Measurements from ENCODE around the gene SLC34A3. TPM values are rescaled to one million over a fixed set of nuclear protein-coding genes. Genes with fewer than 3 reads are reported as not detected.
A peak's percentile ranks its signal among the peaks of the same experiment; 100 is the strongest.

Gene SLC34A3
- total RNA-seq, 2 experiments from 2014 or later, result not detected

DNA sequence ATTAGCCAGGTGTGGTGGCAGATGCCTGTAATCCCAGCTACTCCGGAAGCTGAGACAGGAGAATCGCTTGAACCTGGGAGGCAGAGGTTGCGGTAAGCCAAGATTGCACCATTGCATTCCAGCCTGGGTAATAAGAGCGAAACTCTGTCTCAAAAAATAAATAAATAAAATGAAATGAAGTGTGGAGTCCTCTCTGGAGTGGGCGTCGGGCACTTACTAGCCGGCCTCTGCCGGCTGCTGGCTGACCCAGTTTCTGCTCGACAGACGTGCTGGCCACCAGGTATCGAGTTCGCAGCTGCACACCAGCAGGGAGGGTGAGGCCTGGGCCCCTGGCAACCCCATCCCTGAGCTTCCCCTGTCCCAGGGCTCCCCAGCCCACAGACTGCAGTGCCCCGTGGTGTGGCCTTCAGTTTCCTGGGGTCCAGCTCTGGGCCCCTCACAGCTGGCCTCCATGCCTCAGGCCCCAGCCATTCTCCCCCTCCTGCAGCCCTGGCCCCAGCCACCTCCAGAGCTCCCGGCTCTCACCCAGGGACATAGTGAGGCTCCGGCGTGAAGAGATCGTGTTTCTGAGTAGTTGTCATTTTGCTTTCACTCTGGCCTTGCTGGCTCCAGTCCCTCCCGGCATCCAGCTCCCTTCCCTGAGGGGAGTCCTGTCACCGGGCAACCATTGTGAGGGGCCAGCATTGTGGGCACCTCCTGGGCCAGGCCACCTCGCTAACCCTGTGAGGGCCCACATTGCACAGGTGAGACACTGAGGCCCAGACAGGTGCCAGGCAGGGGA lies 16.6 kb downstream of the SLC34A3 start:
- peaks cover 15% of the 10 kb centered on the region for H3K4me1 Mint-ChIP-seq
- ATAC-seq (ENCODE audit: low read depth) (no peak), DNase-seq (no peak)
- H3K9me3 Mint-ChIP-seq, result no peaks in the 10 kb centered on the region
- H3K27ac Mint-ChIP-seq, result no peak overlapping the region
- POLR2A ChIA-PET, result interaction anchor here (1.2 kb wide), 1 partner anchor 21 kb away, joined by 3 read pairs; the partner anchor contains the start of gene RNF224
- H3K36me3 Mint-ChIP-seq, result peaks cover 13% of the 10 kb centered on the region
- no peak overlapping the region for H3K4me3 Mint-ChIP-seq
- H3K27me3 Mint-ChIP-seq, result no peaks in the 10 kb centered on the region

DNA sequence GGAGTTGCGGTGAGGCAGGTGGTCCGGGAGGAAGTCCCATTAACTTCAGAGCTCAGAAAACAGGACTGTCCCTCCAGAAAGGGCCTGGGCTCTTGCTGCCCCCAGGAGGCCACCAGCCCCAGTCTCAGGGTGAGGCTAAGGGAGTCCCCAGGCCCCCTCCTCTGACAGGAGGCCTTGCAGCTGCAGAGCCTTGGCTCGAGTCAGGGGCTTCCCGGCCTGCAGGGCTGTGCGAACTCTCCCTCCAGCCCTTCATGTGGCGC lies 17.1 kb downstream of the SLC34A3 start:
- POLR2A ChIA-PET, result interaction anchor here (1.2 kb wide), 1 partner anchor 21 kb away, joined by 3 read pairs; the partner anchor contains the start of gene RNF224
- no peak for DNase-seq
- ATAC-seq (ENCODE audit: low read depth), result no peak
- no peak overlapping the region for H3K27ac Mint-ChIP-seq
- no peaks in the 10 kb centered on the region for H3K9me3 Mint-ChIP-seq
- H3K36me3 Mint-ChIP-seq, result peaks cover 8% of the 10 kb centered on the region
- H3K4me3 Mint-ChIP-seq, result no peak overlapping the region
- peaks cover 10% of the 10 kb centered on the region for H3K4me1 Mint-ChIP-seq
- H3K27me3 Mint-ChIP-seq, result no peaks in the 10 kb centered on the region

GRCh38 chr9:137250329-137251193 lies 19.9 kb downstream of the SLC34A3 start:
- Mint-ChIP-seq H3K4me3 (no peak overlapping the region), H3K36me3 (no peaks in the 10 kb centered on the region), H3K27me3 (no peaks in the 10 kb centered on the region), H3K9me3 (no peaks in the 10 kb centered on the region), H3K4me1 (peaks cover 5% of the 10 kb centered on the region), H3K27ac (no peak overlapping the region)
- DNase-seq (peak; percentile 32), ATAC-seq (ENCODE audit: low read depth) (no peak)
- POLR2A ChIA-PET, result interaction anchor here (0.6 to 7.2 kb wide), 3 partner anchors 8 to 183 kb away, joined by 5 to 171 read pairs (median 14); partner anchors contain the start of gene TUBB4B

- H3K4me3 Mint-ChIP-seq, result no peak within 1 kb of the TSS
- H3K27me3 Mint-ChIP-seq, result no peaks in the 10 kb centered on the region
- no peak for ATAC-seq (ENCODE audit: low read depth)
- POLR2A ChIA-PET, result interaction anchor here (7.2 kb wide), 1 partner anchor 8 kb away, joined by 171 read pairs; the partner anchor contains the start of gene TUBB4B
- no peaks in the 10 kb centered on the region for H3K36me3 Mint-ChIP-seq
- H3K4me1 Mint-ChIP-seq, result peaks cover 5% of the 10 kb centered on the region
- no peaks in the 10 kb centered on the region for H3K9me3 Mint-ChIP-seq
- DNase-seq, result no peak
- no peak within 1 kb of the TSS for H3K27ac Mint-ChIP-seq
Measured at GRCh38 chr9:137251194-137251461, 20.4 kb downstream of the SLC34A3 start, which contains the start of gene STPG3. STPG3 (plus strand) TSS chr9:137251286; CDS start chr9:137251287, 1 bp downstream.

GRCh38 chr9:137251490-137252268 lies 21.0 kb downstream of the SLC34A3 start:
- Mint-ChIP-seq H3K27ac (no peak overlapping the region), H3K9me3 (no peaks in the 10 kb centered on the region), H3K27me3 (no peaks in the 10 kb centered on the region), H3K4me1 (peaks cover 5% of the 10 kb centered on the region), H3K36me3 (no peaks in the 10 kb centered on the region), H3K4me3 (no peak overlapping the region)
- DNase-seq (peak; percentile 31), ATAC-seq (ENCODE audit: low read depth) (no peak)
- POLR2A ChIA-PET, result interaction anchor here (7.2 kb wide), 1 partner anchor 9 kb away, joined by 171 read pairs; the partner anchor contains the start of gene TUBB4B

GRCh38 chr9:137252555-137253506 lies 22.1 kb downstream of the SLC34A3 start:
- POLR2A ChIA-PET, result interaction anchor here (2.0 to 7.2 kb wide), 2 partner anchors 10 to 29 kb away, joined by 9 to 171 read pairs; partner anchors contain the start of genes CYSRT1, RNF208 and TUBB4B
- DNase-seq (peak; percentile 32), ATAC-seq (ENCODE audit: low read depth) (no peak)
- Mint-ChIP-seq H3K36me3 (no peaks in the 10 kb centered on the region), H3K27ac (no peak overlapping the region), H3K4me3 (no peak overlapping the region), H3K27me3 (no peaks in the 10 kb centered on the region), H3K4me1 (peaks cover 5% of the 10 kb centered on the region), H3K9me3 (no peaks in the 10 kb centered on the region)

DNA sequence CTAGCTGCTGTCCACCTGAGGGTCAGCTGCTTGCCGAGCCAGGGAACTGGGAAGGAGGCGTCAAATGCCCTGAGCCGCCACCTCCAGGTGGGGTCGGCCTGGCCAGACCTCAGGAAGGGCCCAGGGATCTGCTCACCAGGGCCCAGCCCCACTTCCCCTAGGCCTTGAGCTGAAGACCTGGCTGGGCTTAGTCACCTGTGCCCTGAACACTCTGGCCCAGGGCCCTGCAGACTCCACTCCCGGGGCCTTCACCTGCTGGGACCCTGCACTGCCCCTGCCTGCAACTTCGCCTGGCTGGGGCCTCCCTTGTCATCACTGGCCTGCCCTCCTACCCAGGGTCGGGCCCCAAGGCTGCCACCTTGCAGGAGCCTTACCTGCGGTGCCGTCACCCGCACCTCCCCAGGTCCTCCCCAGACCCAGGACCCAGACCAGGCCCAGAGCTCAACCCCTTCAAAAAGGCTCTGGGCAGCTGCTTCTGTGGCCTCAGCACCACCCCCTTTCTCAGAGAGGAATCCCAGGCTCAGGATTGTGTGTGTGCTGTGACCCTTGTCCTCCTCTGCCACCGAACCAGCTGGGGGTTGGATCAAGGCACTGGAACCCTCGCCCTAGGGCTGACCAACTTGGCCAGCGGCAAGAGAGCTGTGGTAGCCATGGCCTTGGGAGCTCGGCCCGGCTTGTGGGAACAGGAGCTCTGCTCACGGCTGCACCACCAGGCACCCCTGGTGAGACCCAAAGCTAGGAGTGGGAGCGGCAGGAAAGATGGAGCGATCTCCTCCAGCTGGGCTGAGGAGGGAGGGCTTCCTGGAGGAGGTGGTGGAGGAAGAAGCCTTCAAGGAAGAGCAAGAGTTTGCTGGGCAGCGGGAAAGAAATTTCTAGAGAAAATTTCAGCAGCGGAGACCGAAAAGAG lies 23.3 kb downstream of the SLC34A3 start:
- Mint-ChIP-seq H3K27me3 (no peaks in the 10 kb centered on the region), H3K27ac (peak overlapping the region; percentile 64), H3K9me3 (no peaks in the 10 kb centered on the region)

DNA sequence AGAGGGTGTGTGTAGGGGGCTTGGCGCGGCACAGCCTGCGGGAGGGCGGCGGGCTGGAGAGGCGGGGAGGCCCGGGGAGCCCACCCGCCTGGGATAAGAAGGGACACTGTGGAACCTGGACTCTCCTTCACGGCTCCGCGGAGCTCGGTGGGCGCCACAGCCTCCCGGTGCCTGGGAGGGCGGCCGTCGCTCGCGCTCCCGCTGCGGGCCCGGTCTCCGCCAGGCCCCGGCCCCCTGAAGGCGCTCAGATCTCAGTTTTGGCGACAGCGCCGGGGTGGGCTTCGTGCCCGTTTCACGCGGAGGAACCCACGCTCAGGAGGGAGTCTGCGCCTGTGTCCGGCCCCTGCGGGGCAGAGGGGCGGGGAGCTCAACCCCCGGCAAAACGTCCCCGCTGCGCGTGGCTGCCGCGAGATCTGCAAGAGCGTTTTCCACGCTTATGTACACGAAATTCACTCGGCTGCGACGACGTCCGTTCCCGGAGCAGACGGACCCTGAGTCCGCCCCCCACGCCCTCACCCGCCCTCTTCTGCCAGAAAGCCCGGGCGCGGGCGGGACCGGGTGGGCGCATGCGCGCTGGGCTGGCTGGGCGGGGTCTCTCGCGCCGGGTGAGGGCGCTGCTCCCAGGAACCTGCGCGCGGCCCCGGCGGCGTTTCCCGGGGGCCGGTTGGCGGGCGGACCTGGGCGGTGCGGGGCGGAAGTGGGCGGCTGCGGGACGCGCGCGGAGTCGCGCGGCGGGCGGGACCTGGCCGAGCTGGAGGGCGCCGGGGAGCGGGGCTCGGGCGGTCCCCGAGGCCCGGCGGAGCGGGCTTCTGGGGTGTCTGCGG lies 24.1 kb downstream of the SLC34A3 start, which contains the start of gene NELFB:
TSS of gene NELFB (plus strand) at position 704 of the 824 bp plus-strand sequence.
- peaks cover 5% of the 10 kb centered on the region for H3K4me1 Mint-ChIP-seq
- peak within 1 kb of the TSS; percentile 76 for H3K27ac Mint-ChIP-seq
- POLR2A ChIA-PET, result interaction anchor here (0.5 to 7.2 kb wide), 10 partner anchors 12 to 169 kb away, joined by 3 to 171 read pairs (median 7); partner anchors contain the start of genes CYSRT1, EXD3, MAN1B1 and NDOR1
- H3K36me3 Mint-ChIP-seq, result peaks cover 2% of the 10 kb centered on the region
- H3K27me3 Mint-ChIP-seq, result no peaks in the 10 kb centered on the region
- no peaks in the 10 kb centered on the region for H3K9me3 Mint-ChIP-seq
- ATAC-seq (ENCODE audit: low read depth) (peak; percentile 88), DNase-seq (peak; percentile 100)
- peak within 1 kb of the TSS; percentile 91 for H3K4me3 Mint-ChIP-seq

More for the DNA sequence above, 23.3 kb downstream of the SLC34A3 start:
- ATAC-seq (ENCODE audit: low read depth), result no peak
- Mint-ChIP-seq H3K4me3 (peak overlapping the region; percentile 79), H3K36me3 (no peaks in the 10 kb centered on the region), H3K4me1 (peaks cover 5% of the 10 kb centered on the region)
- peak; percentile 38 for DNase-seq
- POLR2A ChIA-PET, result interaction anchor here (0.5 to 7.2 kb wide), 10 partner anchors 11 to 169 kb away, joined by 3 to 171 read pairs (median 7); partner anchors contain the start of genes CYSRT1, EXD3, MAN1B1 and NOXA1

GRCh38 chr9:137255448-137256114 lies 24.9 kb downstream of the SLC34A3 start:
- no peak for DNase-seq
- POLR2A ChIA-PET, result interaction anchor here (0.8 to 7.2 kb wide), 11 partner anchors 13 to 187 kb away, joined by 3 to 171 read pairs (median 4); partner anchors contain the start of genes EXD3, MAN1B1, NDOR1 and NOXA1
- H3K27me3 Mint-ChIP-seq, result no peaks in the 10 kb centered on the region
- peaks cover 2% of the 10 kb centered on the region for H3K36me3 Mint-ChIP-seq
- peak overlapping the region; percentile 91 for H3K4me3 Mint-ChIP-seq
- peak; percentile 29 for ATAC-seq (ENCODE audit: low read depth)
- peaks cover 5% of the 10 kb centered on the region for H3K4me1 Mint-ChIP-seq
- no peaks in the 10 kb centered on the region for H3K9me3 Mint-ChIP-seq
- H3K27ac Mint-ChIP-seq, result peak overlapping the region; percentile 76

DNA sequence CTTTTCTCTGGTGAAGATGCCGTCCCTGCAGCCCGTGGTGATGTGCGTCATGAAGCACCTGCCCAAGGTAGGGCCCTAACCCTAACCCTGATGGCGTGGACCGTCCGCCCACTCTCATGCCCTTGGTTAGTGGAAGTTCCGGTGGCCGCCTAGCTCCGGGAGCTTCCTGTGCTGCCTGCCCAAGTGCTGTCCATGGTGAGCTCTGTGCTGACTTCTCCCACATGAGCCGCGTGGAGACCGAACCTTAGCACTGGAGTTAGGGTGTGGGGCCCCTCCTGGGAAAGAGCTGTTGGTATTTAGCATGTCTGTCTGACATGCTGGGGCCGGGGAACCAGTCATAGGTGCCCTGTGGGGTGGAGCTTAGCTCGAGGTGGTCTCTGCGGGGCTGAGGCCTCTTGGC lies 25.7 kb downstream of the SLC34A3 start:
- Mint-ChIP-seq H3K4me1 (peaks cover 5% of the 10 kb centered on the region), H3K36me3 (peaks cover 2% of the 10 kb centered on the region), H3K4me3 (peak overlapping the region; percentile 91), H3K27me3 (no peaks in the 10 kb centered on the region), H3K27ac (no peak overlapping the region), H3K9me3 (no peaks in the 10 kb centered on the region)
- POLR2A ChIA-PET, result interaction anchor here (0.8 to 7.2 kb wide), 6 partner anchors 13 to 188 kb away, joined by 3 to 171 read pairs (median 3); partner anchors contain the start of genes NDOR1, TMEM203 and TUBB4B
- ATAC-seq (ENCODE audit: low read depth) (no peak), DNase-seq (no peak)
